ENCODE results near the gene GRK1. TPM values are rescaled to one million over a fixed set of nuclear protein-coding genes. Genes with fewer than 3 reads are reported as not detected.

Gene GRK1
- total and polyA plus RNA-seq, 2 of the 4 experiments (the other 2 are of a cell fraction), result not detected

- TF ChIP-seq CHD1 (IDR thresholded peaks at IDR 0.05; ENCODE audit: low read depth, low read length), result no peak
- TF ChIP-seq RFX5 (IDR thresholded peaks at IDR 0.05; ENCODE audit: low read depth, low read length), result no peak
- no peak for TF ChIP-seq RAD21 (IDR thresholded peaks at IDR 0.05; ENCODE audit: low read length)
- no peak for TF ChIP-seq SMC3 (IDR thresholded peaks at IDR 0.05; ENCODE audit: low read depth, low read length)
- TF ChIP-seq MXI1 (IDR thresholded peaks at IDR 0.05; ENCODE audit: borderline replicate concordance, low read depth, low read length), result no peak
- no peak for TF ChIP-seq ELK1 (IDR thresholded peaks at IDR 0.05; ENCODE audit: borderline replicate concordance, low read depth, low read length)
- TF ChIP-seq POLR2A (IDR thresholded peaks at IDR 0.05; ENCODE audit: low read depth, low read length), result no peak
- TF ChIP-seq, protein P1, sequence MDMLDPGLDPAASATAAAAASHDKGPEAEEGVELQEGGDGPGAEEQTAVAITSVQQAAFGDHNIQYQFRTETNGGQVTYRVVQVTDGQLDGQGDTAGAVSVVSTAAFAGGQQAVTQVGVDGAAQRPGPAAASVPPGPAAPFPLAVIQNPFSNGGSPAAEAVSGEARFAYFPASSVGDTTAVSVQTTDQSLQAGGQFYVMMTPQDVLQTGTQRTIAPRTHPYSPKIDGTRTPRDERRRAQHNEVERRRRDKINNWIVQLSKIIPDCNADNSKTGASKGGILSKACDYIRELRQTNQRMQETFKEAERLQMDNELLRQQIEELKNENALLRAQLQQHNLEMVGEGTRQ (IDR thresholded peaks at IDR 0.05; ENCODE audit: low read depth, low read length), result no peak
- no peak for TF ChIP-seq NFE2L2 (IDR thresholded peaks at IDR 0.05; ENCODE audit: low read depth, low read length)
- TF ChIP-seq FOS (IDR thresholded peaks at IDR 0.05; ENCODE audit: low read depth, low read length), result no peak
- TF ChIP-seq RCOR1 (IDR thresholded peaks at IDR 0.05; ENCODE audit: insufficient replicate concordance, low read length), result no peak
- Histone ChIP-seq H3K4ac (ENCODE audit: low read depth, low read length) (no peak overlapping the region), H4K20me1 (ENCODE audit: insufficient read depth, low read length) (peaks cover 4% of the 10 kb centered on the region; the same call in 1 of the 2 replicates), H3K9me3 (ENCODE audit: control insufficient read depth, insufficient read depth, low read length) (no peaks in the 10 kb centered on the region), H2BK5ac (ENCODE audit: low read depth, low read length, poor library complexity, severe bottlenecking) (no peak overlapping the region), H2BK15ac (ENCODE audit: low read depth, low read length) (no peak overlapping the region), H4K91ac (ENCODE audit: insufficient read depth, low read depth, low read length) (no peak overlapping the region), H4K8ac (ENCODE audit: low read depth in 2 of 2, low read length in 2 of 2) (no peak overlapping the region), H2AFZ (replicated peaks; ENCODE audit: low read length, poor library complexity) (no peak overlapping the region), H2BK120ac (ENCODE audit: low read depth, low read length) (no peak overlapping the region), H3K18ac (ENCODE audit: low read depth, low read length) (no peak overlapping the region), H2BK20ac (ENCODE audit: low read depth, low read length) (no peak overlapping the region), H3K23ac (ENCODE audit: low read depth, low read length) (no peak overlapping the region; the same call in 1 of the 2 replicates), H3K36me3 (ENCODE audit: control insufficient read depth, insufficient read depth, low read length) (no peaks in the 10 kb centered on the region), H3K27ac (ENCODE audit: insufficient read depth, low read length) (no peak overlapping the region), H3K27me3 (ENCODE audit: control insufficient read depth, insufficient read depth, low read length) (peaks cover 11% of the 10 kb centered on the region), H3K56ac (ENCODE audit: extremely low read depth, insufficient read depth, low read length) (no peak overlapping the region), H3K14ac (replicated peaks; ENCODE audit: low read depth, low read length) (no peak overlapping the region), H3K4me1 (ENCODE audit: control insufficient read depth, insufficient read depth, low read length) (peaks cover 4% of the 10 kb centered on the region; the same call in 1 of the 2 replicates), H3K4me2 (ENCODE audit: low read depth, low read length) (no peak overlapping the region), H2AK5ac (ENCODE audit: low read depth, low read length) (no peak overlapping the region), H3K9ac (ENCODE audit: low read depth, low read length) (no peak overlapping the region), H3K9me1 (ENCODE audit: insufficient read depth, low read length) (0 out of 2 replicates have a peak, but pooled peaks cover 5% of the 10 kb centered on the region), H4K5ac (ENCODE audit: low read depth, low read length) (no peak overlapping the region), H3K79me1 (ENCODE audit: low read depth in 1 of 2, low read length in 2 of 2) (no peaks in the 10 kb centered on the region), H2AK9ac (replicated peaks; ENCODE audit: low read depth, low read length, poor library complexity) (no peak overlapping the region), H3K4me3 (ENCODE audit: insufficient read depth, low read depth, low read length) (no peak overlapping the region)
- ATAC-seq (ENCODE audit: low read depth), result no peak
- in situ Hi-C loops (cut with MboI; ENCODE audit: low sequenced_read_pairs), result no loop called here
- POLR2A ChIA-PET (ENCODE audit: unreplicated experiment), result no interaction called here
- WGBS, 2 experiments (ENCODE audit: extremely low coverage in 2 of 2, insufficient read length in 1 of 2), result 36% methylated on average over 5 of the region's 5 CpGs; no CpG with 5 or more reads in 1 of the 2 experiments
- DNase-seq, result no peak
- BruUV-seq (replicated peaks), result no TSS peak
- intact Hi-C loops (cut with micrococcal nuclease), result no loop called here
- dilution Hi-C loops (cut with HindIII; ENCODE audit: low sequenced_read_pairs, unreplicated experiment), result no loop called here
- CTCF ChIA-PET, result no interaction called here
Measured at GRCh38 chr13:113746143-113746525, 79.1 kb downstream of the GRK1 start.

Data from IMR-90 (cell line).